ENCODE measurements around the gene ARHGAP6. TPM values are rescaled to one million over a fixed set of nuclear protein-coding genes. Genes with fewer than 3 reads are reported as not detected.

Gene ARHGAP6
- total and polyA plus RNA-seq, 4 donors = 5.1 to 19.5 (median 12.9) TPM

GRCh38 chrX:11151799-11152559, 513.7 kb downstream of the ARHGAP6 start:
- H3K27ac ChIP-seq (ENCODE audit: low read depth in 1 of 2, low read length in 2 of 2) = no peak overlapping the region
- no peak overlapping the region for H3K4me3 ChIP-seq (ENCODE audit: low read length in 2 of 2)
- 70 to 77% methylated on average over 4 of the region's 4 CpGs for WGBS, 2 donors
- intact Hi-C loops (cut with DNase I) = no loop called here
- H3K9me3 ChIP-seq (ENCODE audit: control insufficient read depth, low read length) = no peaks in the 10 kb centered on the region
- ATAC-seq (ENCODE audit: low FRiP score) = no peak
- H3K4me1 ChIP-seq (ENCODE audit: control insufficient read depth in 1 of 2, insufficient read depth in 2 of 2, low read length in 2 of 2) = no peaks in the 10 kb centered on the region
- no peak for DNase-seq
- H3K36me3 ChIP-seq (ENCODE audit: control insufficient read depth in 1 of 2, insufficient read depth in 2 of 2, low read length in 1 of 2) = no peaks in the 10 kb centered on the region
- no peaks in the 10 kb centered on the region for H3K27me3 ChIP-seq (ENCODE audit: control insufficient read depth in 1 of 2, insufficient read depth in 2 of 2, low read length in 1 of 2)

- no peaks in the 10 kb centered on the region for H3K4me1 ChIP-seq (ENCODE audit: control insufficient read depth in 1 of 2, insufficient read depth in 2 of 2, low read length in 2 of 2)
- no peaks in the 10 kb centered on the region for H3K9me3 ChIP-seq (ENCODE audit: control insufficient read depth, low read length)
- ATAC-seq (ENCODE audit: low FRiP score) = no peak
- H3K27me3 ChIP-seq (ENCODE audit: control insufficient read depth in 1 of 2, insufficient read depth in 2 of 2, low read length in 1 of 2) = no peaks in the 10 kb centered on the region
- WGBS, 2 donors = 83 to 99% methylated on average over 7 of the region's 7 CpGs
- H3K36me3 ChIP-seq (ENCODE audit: control insufficient read depth in 1 of 2, insufficient read depth in 2 of 2, low read length in 1 of 2) = no peaks in the 10 kb centered on the region
- no peak overlapping the region for H3K4me3 ChIP-seq (ENCODE audit: low read length in 2 of 2)
- DNase-seq = no peak
- intact Hi-C loops (cut with DNase I) = loop anchor here in 1 of 2 donors (10.0 kb wide), 2 partner anchors 236 to 626 kb away; no protein-coding TSS in a partner anchor
- H3K27ac ChIP-seq (ENCODE audit: low read depth in 1 of 2, low read length in 2 of 2) = no peak overlapping the region
These were observed 517.3 kb downstream of the ARHGAP6 start for GRCh38 chrX:11148401-11148800.

GRCh38 chrX:11146411-11146810, 519.3 kb downstream of the ARHGAP6 start:
- DNase-seq = no peak
- ATAC-seq (ENCODE audit: low FRiP score) = no peak
- intact Hi-C loops (cut with DNase I) = loop anchor here in 1 of 2 donors (2.0 to 10.0 kb wide), 3 partner anchors 238 to 628 kb away; no protein-coding TSS in a partner anchor
- Histone ChIP-seq H3K27ac (ENCODE audit: low read depth in 1 of 2, low read length in 2 of 2) (no peak overlapping the region), H3K27me3 (ENCODE audit: control insufficient read depth in 1 of 2, insufficient read depth in 2 of 2, low read length in 1 of 2) (no peaks in the 10 kb centered on the region), H3K4me3 (ENCODE audit: low read length in 2 of 2) (no peak overlapping the region), H3K9me3 (ENCODE audit: control insufficient read depth, low read length) (no peaks in the 10 kb centered on the region), H3K36me3 (ENCODE audit: control insufficient read depth in 1 of 2, insufficient read depth in 2 of 2, low read length in 1 of 2) (no peaks in the 10 kb centered on the region), H3K4me1 (ENCODE audit: control insufficient read depth in 1 of 2, insufficient read depth in 2 of 2, low read length in 2 of 2) (no peaks in the 10 kb centered on the region)
- WGBS, 2 donors = 88% methylated on average over 1 of the region's 1 CpG

- Histone ChIP-seq H3K4me1 (ENCODE audit: control insufficient read depth in 1 of 2, insufficient read depth in 2 of 2, low read length in 2 of 2) (no peaks in the 10 kb centered on the region), H3K36me3 (ENCODE audit: control insufficient read depth in 1 of 2, insufficient read depth in 2 of 2, low read length in 1 of 2) (no peaks in the 10 kb centered on the region), H3K4me3 (ENCODE audit: low read length in 2 of 2) (no peak overlapping the region), H3K27ac (ENCODE audit: low read depth in 1 of 2, low read length in 2 of 2) (no peak overlapping the region), H3K9me3 (ENCODE audit: control insufficient read depth, low read length) (no peaks in the 10 kb centered on the region), H3K27me3 (ENCODE audit: control insufficient read depth in 1 of 2, insufficient read depth in 2 of 2, low read length in 1 of 2) (no peaks in the 10 kb centered on the region)
- intact Hi-C loops (cut with DNase I) = loop anchor here (2.0 to 10.0 kb wide), 4 partner anchors 241 to 631 kb away; no protein-coding TSS in a partner anchor
- ATAC-seq (ENCODE audit: low FRiP score) (peak; percentile 76), DNase-seq (no peak)
- 28 to 34% methylated on average over 20 of the region's 20 CpGs for WGBS, 2 donors
These were observed 521.6 kb downstream of the ARHGAP6 start for GRCh38 chrX:11143931-11144678.

- 75 to 82% methylated on average over 56 of the region's 56 CpGs for WGBS, 2 donors
- Histone ChIP-seq H3K4me3 (ENCODE audit: low read length in 2 of 2) (no peak overlapping the region), H3K9me3 (ENCODE audit: control insufficient read depth, low read length) (no peaks in the 10 kb centered on the region), H3K27me3 (ENCODE audit: control insufficient read depth in 1 of 2, insufficient read depth in 2 of 2, low read length in 1 of 2) (no peaks in the 10 kb centered on the region), H3K4me1 (ENCODE audit: control insufficient read depth in 1 of 2, insufficient read depth in 2 of 2, low read length in 2 of 2) (no peaks in the 10 kb centered on the region), H3K36me3 (ENCODE audit: control insufficient read depth in 1 of 2, insufficient read depth in 2 of 2, low read length in 1 of 2) (no peaks in the 10 kb centered on the region), H3K27ac (ENCODE audit: low read depth in 1 of 2, low read length in 2 of 2) (no peak overlapping the region)
- intact Hi-C loops (cut with DNase I) = loop anchor here in 1 of 2 donors (5.0 kb wide), 1 partner anchor 951 kb away; no protein-coding TSS in a partner anchor
- ATAC-seq (ENCODE audit: low FRiP score) = peak; percentile 32
- DNase-seq = peak in 1 of 2 donors; percentile 77
These were observed 527.0 kb downstream of the ARHGAP6 start for GRCh38 chrX:11138498-11139390.

GRCh38 chrX:11137543-11138139, 528.1 kb downstream of the ARHGAP6 start:
- no peaks in the 10 kb centered on the region for H3K27me3 ChIP-seq (ENCODE audit: control insufficient read depth in 1 of 2, insufficient read depth in 2 of 2, low read length in 1 of 2)

GRCh38 chrX:11135564-11136185, 530.0 kb downstream of the ARHGAP6 start:
- Histone ChIP-seq H3K9me3 (ENCODE audit: control insufficient read depth, low read length) (no peaks in the 10 kb centered on the region), H3K36me3 (ENCODE audit: control insufficient read depth in 1 of 2, insufficient read depth in 2 of 2, low read length in 1 of 2) (no peaks in the 10 kb centered on the region), H3K4me3 (ENCODE audit: low read length in 2 of 2) (no peak overlapping the region), H3K27ac (ENCODE audit: low read depth in 1 of 2, low read length in 2 of 2) (no peak overlapping the region), H3K4me1 (ENCODE audit: control insufficient read depth in 1 of 2, insufficient read depth in 2 of 2, low read length in 2 of 2) (no peaks in the 10 kb centered on the region), H3K27me3 (ENCODE audit: control insufficient read depth in 1 of 2, insufficient read depth in 2 of 2, low read length in 1 of 2) (no peaks in the 10 kb centered on the region)
- ATAC-seq (ENCODE audit: low FRiP score) = no peak
- 38 to 61% methylated on average over 2 of the region's 2 CpGs for WGBS, 2 donors
- DNase-seq = no peak
- intact Hi-C loops (cut with DNase I) = loop anchor here (2.0 to 5.0 kb wide), 2 partner anchors 947 to 948 kb away; no protein-coding TSS in a partner anchor

More at GRCh38 chrX:11137543-11138139, 528.1 kb downstream of the ARHGAP6 start:
- ATAC-seq (ENCODE audit: low FRiP score) = no peak
- no peak for DNase-seq
- no peaks in the 10 kb centered on the region for H3K36me3 ChIP-seq (ENCODE audit: control insufficient read depth in 1 of 2, insufficient read depth in 2 of 2, low read length in 1 of 2)
- no peaks in the 10 kb centered on the region for H3K9me3 ChIP-seq (ENCODE audit: control insufficient read depth, low read length)
- 27 to 30% methylated on average over 6 of the region's 6 CpGs for WGBS, 2 donors
- no peak overlapping the region for H3K27ac ChIP-seq (ENCODE audit: low read depth in 1 of 2, low read length in 2 of 2)
- H3K4me3 ChIP-seq (ENCODE audit: low read length in 2 of 2) = no peak overlapping the region
- intact Hi-C loops (cut with DNase I) = loop anchor here (2.0 to 5.0 kb wide), 2 partner anchors 949 to 950 kb away; no protein-coding TSS in a partner anchor
- H3K4me1 ChIP-seq (ENCODE audit: control insufficient read depth in 1 of 2, insufficient read depth in 2 of 2, low read length in 2 of 2) = no peaks in the 10 kb centered on the region
